ENCODE measurements around the gene PATZ1. TPM values are rescaled to one million over a fixed set of nuclear protein-coding genes. Genes with fewer than 3 reads are reported as not detected.

The PATZ1 gene
- total RNA-seq, 1 experiment from 2014 or later, result 4.4 TPM

- DNase-seq (ENCODE audit: low read depth), result peak; percentile 47
These were observed 32.6 kb downstream of the PATZ1 start for GRCh38 chr22:31313366-31314147.

- DNase-seq (ENCODE audit: low read depth), result no peak
These were observed 38.0 kb downstream of the PATZ1 start for GRCh38 chr22:31308181-31308580.

GRCh38 chr22:31305194-31305593 lies 41.0 kb downstream of the PATZ1 start:
- no peak for DNase-seq (ENCODE audit: low read depth)

GRCh38 chr22:31302537-31302936 lies 43.6 kb downstream of the PATZ1 start:
- DNase-seq (ENCODE audit: low read depth), result no peak

GRCh38 chr22:31302006-31302405 lies 44.1 kb downstream of the PATZ1 start:
- DNase-seq (ENCODE audit: low read depth), result no peak

GRCh38 chr22:31300896-31301295 lies 45.2 kb downstream of the PATZ1 start:
- DNase-seq (ENCODE audit: low read depth), result no peak

- peak; percentile 6 for DNase-seq (ENCODE audit: low read depth)
These were observed 50.1 kb downstream of the PATZ1 start for GRCh38 chr22:31295831-31296657.

GRCh38 chr22:31295360-31295759 lies 50.8 kb downstream of the PATZ1 start:
- DNase-seq (ENCODE audit: low read depth), result no peak

- peak; percentile 74 for DNase-seq (ENCODE audit: low read depth)
These were observed 53.7 kb downstream of the PATZ1 start, which contains the start of gene PIK3IP1 for GRCh38 chr22:31292236-31292989. Gene PIK3IP1, minus strand, starts transcription at chr22:31292488. Its CDS starts 144 bp downstream, at chr22:31292344.

GRCh38 chr22:31291481-31292235 lies 54.5 kb downstream of the PATZ1 start:
- DNase-seq (ENCODE audit: low read depth), result peak; percentile 3

GRCh38 chr22:31290494-31291471 lies 55.4 kb downstream of the PATZ1 start:
- peak; percentile 84 for DNase-seq (ENCODE audit: low read depth)

GRCh38 chr22:31289344-31289743 lies 56.8 kb downstream of the PATZ1 start:
- no peak for DNase-seq (ENCODE audit: low read depth)

GRCh38 chr22:31288496-31289240 lies 57.5 kb downstream of the PATZ1 start:
- no peak for DNase-seq (ENCODE audit: low read depth)

- no peak for DNase-seq (ENCODE audit: low read depth)
These were observed 58.2 kb downstream of the PATZ1 start for GRCh38 chr22:31287818-31288495.

GRCh38 chr22:31286360-31287255 lies 59.5 kb downstream of the PATZ1 start:
- no peak for DNase-seq (ENCODE audit: low read depth)

GRCh38 chr22:31284281-31285155 lies 61.6 kb downstream of the PATZ1 start:
- no peak for DNase-seq (ENCODE audit: low read depth)

Measured in RPMI7951 (cell line).